Limb (tissue), 2 donors: ENCODE results near the gene TBC1D10B.

Source experiments
- DNase-seq, 2 donors: peaks; one replicate each; pipeline ENCODE4 v3.0.0-alpha.2; 2016; ENCODE audit errors: extremely low spot score in 2 of 2

The TBC1D10B gene

DNA sequence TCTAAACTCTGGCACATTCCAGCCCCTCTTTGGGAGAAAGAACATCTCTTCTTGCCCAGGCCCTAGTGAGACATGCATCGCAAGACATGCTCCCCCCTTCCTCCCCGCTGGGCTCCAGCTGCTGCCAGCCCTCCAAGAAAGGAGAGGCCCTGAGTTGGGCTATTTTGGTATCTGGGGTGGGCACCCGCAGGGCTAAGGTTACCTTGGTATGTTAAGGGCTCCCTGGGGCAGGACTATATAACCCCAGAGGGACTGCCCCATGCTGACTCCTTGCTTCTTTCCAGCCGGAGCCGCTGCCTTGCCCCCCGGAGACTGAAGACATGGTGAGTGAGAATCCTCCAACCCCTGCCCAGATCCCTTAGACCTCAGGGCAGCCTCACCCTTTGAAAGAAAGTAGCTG is 4.2 kb upstream of the TBC1D10B start, which contains the start of gene MYL11:
TSS of gene MYL11 (plus strand) at position 265 of the 400 bp plus-strand sequence. CDS start at position 321, 56 bp downstream.
- no peak for DNase-seq

DNA sequence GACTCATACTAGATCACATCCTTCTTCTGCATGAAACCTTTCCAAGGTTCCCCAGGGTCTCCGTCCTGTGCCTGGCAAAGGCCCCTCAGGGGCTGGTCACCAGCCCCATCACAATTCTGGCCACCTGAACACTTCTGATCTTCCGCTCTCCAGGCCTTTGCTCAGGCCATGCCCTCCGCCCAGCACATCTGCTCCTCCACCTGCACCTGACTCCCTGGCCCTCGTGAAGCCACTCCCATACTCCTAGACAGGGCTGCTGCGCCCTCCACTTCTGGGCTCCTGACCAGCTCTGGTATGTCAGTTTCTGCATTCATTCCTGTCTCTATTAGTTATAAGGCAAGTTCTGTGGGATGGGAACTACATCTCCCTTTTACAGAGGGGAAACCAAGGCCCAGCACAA is 2.4 kb upstream of the TBC1D10B start:
- DNase-seq: no peak

DNA sequence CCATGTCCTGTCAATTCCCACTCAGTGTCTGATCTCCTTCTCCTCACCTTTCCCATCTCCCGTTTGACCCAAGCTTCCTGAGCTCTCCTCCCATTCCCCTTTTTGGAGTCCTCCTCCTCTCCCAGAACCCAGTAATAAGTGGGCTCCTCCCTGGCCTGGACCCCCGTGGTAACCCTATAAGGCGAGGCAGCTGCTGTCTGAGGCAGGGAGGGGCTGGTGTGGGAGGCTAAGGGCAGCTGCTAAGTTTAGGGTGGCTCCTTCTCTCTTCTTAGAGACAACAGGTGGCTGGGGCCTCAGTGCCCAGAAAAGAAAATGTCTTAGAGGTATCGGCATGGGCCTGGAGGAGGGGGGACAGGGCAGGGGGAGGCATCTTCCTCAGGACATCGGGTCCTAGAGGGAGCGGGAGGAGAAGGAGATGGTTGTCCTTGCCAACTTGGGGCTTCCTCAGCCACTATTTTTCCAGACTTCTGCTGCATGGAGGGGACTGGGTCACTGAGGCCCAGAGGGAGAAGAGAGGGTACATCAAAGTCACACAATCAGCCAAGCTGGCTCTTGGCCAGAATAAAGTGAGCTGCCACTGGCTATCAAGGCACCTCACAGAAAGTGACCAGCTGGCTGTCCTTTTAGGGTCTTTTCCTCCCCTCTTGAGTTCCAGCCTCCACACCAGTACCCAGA is 1.9 kb upstream of the TBC1D10B start:
- peak; percentile 56 to 68 for DNase-seq

DNA sequence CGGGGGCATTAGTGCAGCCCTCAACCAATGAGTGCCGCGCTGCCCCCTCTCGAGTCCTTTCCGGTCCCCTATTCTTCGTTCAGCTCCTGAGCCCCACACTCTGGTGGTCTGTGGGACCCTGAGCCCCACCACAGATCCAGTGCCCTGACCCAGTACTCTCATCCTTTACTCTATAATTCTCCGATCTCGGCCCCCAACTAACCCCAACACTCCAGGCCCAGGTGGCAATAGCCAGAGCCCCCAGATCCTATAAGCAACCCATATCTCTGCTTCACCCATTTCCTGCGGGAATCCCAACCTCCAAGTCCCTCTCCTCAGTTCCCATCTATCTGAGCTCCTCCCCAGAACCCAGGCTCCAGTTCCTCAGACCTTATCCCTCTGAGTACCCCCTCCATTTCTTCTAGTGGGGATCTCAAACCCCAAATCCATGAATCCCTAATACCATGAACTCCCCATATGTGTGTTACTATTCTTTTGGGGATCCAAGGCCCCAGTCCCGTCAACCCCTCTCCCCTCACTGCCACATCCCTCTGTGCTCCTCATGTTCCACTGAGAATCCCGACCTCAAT is 1.0 kb upstream of the TBC1D10B start:
- DNase-seq: no peak

DNA sequence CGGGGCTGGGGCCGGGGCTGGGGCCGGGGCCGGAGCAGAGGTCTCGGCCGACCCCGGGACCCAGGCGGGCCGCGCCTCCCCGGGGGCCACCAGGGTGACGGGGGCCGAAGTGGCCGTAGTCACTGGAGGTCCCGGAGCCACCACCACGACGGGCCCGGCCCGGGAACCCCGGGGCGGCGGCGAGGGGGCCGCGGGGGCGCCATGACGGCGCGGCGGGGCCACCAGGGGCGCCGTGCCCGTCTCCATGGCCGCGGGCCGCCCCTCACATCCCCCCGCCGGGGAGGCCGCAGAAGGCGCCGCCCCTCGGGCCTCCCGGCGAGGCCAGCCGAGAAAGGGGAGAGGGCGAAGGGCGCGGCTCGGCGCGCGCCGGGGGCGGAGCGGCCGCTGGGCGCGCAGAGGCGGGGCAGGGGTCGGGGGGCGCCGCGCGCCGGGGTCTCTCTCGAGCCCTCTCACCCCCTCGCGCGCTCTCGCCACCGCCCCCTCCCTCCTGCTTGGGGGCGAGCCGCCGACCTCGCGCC is 297 bp downstream of the TBC1D10B start:
- no peak for DNase-seq

DNA sequence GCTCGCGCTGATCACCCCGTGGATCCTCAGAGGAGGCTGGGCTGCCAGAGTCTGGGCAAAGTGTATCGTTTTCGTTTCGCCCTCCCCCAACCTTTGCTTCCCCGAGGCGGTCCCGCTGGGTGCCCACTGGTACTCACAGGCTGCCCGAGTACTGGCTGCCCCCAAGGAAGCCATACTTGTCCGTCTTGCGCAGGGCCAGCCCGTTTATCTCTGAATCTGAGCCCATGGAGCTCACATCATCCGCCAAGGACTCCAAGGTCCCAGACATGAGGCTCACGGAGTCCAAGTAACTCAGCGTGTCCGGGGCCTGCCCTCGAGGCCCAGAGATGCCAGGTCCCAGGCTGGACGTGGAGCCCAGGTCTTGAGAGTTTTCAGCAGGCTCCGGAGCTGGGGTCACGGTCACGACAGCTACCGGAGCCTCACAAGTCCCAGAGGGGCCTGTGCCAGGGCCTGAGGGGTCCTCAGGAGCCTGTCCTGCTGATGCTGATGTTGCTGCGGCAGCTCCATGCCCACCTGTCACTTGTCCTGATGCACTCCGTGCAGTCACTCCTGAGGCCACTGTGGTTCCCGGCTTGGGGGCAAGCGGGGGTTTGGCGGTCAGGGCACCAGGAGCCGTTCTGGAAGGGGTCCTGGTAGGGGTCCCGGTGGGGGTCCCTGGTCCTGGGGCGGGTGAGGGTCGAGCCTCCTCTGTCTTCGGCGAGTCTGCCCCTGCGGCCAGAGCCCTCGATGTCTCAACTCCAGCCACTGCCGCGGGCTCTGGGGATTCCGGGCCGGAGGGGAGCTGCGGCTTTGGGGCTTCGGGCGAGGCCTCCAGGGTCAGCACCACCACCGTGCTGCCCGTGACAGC is 980 bp downstream of the TBC1D10B start:
- DNase-seq: no peak

DNA sequence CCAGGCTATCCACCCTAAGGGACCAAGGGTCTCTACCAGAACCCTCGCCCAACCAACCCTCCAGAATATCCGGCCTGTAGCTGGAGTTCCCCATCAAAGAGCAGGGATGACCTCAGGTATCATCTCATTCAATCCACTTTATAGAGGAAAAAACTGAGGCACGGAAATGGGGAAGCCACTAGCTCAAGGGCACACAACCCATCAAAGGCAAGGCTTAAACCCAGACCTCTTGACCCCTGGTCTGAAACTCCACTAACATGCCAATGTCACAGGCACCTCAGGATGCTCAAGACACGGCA is 1.6 kb downstream of the TBC1D10B start:
- no peak for DNase-seq

DNA sequence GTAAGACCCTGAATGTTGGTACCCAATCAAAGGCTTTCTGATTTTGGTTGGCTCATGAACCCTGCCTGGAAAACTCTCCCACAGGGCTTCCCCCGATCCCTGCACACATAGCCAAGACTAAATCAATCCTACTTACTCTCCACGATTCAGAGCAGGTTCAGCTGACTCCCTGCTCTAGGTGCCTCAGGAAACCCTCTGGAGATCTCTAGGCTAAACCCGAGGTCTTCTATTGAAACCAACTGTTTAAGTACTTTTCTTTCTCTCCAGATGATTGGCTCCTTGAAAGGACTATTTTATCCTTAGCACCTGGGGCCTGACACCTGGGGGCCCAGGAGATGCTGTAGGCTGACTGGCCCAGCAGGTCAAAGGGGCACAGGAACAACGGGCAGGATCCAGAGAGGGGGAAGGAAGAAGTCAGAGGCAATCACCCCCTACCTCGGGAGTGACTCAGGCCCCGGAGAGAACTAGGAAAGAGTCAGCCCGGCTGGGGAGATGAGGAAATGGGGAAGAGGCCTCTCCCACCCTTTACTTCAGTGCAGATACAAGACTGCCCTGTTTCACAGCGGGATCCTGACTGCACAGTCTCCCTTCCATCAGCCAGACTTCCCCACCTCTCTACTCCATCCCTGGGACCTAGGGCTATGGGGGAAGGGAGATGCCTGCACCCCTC is 2.0 kb downstream of the TBC1D10B start:
- no peak for DNase-seq

DNA sequence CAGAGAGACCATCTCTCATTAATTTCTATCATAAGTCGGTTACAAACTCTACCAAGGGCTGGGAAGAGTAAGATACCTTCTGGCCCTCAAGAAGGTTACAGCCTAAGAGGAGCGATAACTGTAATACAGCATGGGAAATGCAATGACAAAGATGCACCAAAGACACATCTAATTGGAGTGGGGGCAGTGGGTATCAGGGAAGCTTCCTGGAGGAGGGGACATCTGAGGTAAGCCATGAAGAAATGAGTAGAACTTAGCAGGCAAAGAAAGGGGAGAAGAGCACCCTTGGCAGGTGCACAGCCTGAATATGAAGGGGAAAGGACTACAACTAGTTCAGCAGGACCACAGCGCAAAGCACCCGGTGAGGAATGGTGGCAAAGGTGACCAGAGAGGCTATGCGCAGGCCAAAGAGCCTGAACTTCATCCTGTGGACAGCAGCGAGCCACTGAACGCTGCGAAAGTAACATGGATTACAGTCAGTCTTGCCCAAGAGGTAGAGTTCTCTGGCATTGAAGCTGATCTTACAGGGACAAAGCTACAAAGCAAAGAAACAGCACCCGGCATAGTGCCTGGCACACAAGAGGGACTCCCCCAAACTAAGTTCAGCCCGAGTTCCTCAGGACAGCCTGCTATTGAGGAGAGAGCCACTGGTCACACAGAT is 2.8 kb downstream of the TBC1D10B start:
- DNase-seq: no peak

DNA sequence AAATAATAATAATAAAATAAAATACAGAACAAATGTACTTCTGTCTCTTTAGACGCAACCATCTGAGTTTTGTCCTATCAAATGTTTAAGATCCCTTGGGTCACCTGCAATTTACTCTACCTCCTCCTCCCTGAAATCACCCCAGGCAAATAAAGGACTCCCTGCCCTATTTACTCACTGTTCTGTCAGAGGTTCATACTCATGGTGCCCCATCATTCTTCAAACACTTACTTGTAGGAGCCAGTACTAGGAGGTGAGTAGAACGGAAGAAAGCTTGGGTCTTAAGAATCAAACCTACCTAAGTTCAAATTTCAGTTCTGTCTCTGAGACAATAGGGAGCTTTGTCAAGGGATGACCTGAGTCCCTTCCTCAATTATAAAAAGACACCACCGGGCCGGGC is 3.8 kb downstream of the TBC1D10B start:
- DNase-seq: no peak

DNA sequence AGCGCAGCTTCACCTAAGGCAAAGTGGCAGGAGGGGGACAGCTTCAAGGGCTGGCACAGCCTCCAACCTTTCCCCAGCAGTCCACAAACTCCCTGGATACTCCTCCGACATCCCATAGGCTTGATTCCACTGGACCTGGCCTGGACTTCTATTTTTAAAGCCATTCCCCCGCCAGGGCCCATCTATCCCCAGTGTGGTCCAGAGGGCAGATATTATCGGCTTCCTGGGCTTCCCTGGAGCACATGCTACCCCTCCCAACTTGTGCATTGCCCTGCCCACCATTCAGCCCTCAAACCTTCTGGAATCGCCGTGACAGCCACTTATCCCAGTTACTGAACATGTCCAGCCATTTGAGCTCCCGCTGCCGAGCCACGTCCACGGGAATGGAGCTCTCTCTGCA is 5.1 kb downstream of the TBC1D10B start:
- DNase-seq: no peak

DNA sequence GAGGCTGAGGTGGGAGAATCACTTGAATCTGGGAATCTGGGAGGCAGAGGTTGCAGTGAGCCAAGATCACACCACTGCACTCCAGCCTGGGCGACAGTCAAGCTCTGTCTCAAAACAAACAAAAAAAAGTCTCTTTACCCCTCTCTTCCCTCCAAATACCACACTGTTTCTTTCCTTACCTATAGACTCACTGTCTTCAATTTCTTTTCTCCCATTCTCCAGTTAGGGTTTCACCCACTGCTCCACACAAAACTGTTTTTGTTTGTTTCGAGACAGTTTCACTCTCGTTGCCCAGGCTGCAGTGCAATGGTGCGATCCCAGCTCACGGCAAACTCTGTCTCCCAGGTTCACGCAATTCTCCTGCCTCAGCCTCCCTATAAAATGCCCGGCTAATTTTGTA is 9.1 kb downstream of the TBC1D10B start:
- no peak for DNase-seq

DNA sequence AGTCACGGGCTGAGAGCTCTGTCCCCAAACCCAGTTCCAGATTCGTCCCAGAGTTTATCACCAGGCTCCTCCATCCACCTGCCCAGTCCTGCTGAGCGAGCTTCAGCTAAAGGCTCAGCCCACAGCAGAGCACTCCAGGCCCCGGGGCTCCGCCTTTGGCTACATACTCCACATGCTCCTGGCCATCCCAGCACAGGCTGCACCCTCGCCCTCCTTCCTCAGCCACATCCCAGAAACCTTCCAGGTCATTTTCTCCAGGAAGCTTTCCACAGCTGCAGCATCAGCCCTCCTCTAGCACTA is 10.5 kb downstream of the TBC1D10B start:
- DNase-seq: no peak

DNA sequence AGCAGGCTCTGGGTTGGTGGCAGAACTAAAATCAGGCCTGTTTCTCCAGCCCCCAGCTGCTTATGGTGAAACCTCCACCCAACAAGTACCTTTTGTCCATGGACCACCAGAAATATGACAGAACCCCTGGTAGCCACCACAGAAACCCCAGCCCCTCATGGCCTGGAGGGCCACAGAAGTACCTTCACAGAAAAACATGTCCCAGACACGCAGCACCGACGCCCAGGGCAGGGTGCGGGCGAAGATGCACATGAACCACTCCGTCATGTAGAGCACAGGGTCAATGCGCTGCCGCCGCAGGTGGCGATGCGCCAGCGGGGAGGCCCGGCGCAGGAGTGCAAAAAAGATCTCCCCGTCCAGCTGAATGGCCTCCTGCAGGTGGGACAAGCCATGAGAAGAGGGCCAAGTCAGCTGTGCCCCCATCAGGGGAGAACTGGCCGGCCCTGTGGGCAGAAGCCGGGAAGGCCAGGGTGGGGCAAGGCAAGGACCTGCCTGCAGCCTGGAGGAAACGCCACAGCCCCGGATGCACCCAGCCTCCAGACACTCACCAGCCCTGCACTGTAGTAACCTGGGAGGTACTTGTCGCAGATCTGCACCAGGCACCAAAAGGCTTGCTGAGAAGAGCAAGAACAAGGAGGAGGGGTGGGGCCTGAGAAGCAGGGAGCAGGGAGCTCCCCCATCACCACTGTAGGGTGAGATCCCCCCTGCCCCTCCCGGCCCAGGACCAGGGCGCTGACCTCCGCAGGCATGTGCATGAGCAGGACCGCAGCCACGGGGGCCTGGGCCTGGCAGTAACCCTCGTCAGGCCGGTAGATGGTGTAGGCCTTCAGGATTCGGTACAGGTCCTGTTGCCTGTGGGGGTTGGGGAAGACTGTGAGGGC is 11.1 kb downstream of the TBC1D10B start:
- no peak for DNase-seq

DNA sequence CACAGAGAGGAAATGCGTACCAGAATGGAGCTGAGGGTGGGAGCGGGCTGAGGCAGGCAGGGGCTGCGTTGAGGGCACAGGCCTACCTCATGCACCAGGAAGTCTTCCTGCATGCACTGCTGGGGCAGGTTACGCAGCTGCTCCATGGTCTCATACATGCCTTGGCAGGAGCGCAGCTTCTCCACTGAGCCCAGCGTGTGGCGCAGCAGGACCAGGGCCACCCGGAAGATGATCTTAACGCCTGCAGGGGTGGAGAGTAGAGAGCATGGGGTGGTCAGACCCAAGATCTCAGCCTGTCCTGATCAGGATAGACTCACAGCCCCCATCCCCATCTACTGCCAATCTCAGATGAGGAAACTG is 11.7 kb downstream of the TBC1D10B start:
- no peak for DNase-seq

DNA sequence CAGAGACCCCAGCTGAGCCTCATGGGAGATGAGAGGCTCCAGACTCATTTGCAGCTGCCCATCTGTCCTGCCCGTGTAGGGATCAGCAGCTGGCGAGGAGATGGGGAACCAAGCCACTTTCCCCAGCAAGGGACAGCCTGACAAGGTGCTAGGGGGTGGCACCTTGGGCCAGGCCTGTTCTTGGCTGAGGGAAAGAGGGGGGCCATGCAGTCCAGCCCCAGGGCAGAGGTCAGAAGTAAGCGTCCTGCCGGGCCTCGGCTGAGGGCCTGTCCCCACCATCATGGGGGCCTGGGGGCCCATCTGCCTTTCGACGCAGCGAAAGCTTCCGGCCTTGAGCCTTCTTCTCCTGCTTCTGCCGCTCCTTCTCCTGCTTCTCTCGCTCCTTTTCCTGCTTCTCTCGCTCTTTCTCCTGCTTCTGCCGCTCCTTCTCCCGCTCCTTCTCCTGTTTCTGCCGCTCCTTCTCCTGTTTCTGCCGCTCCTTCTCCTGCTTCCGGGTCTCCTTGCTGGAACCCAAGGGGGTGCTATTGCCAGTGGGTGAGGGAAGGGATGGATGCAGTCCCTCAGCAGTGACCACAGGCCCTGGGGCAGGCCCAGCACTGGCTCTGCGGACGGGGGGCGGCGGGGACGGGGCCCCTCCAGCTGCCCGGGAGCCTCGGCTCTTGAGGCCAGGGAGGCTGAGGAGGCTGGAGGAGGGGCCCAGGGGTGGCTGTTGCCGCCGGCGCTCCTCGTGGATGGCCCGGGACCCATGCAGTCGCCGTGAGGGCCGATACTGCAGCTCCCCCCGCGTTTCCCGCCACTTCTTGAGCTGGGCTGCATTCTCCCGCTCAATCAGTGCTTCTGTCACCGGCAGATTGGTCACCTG is 12.3 kb downstream of the TBC1D10B start:
- DNase-seq: no peak

DNA sequence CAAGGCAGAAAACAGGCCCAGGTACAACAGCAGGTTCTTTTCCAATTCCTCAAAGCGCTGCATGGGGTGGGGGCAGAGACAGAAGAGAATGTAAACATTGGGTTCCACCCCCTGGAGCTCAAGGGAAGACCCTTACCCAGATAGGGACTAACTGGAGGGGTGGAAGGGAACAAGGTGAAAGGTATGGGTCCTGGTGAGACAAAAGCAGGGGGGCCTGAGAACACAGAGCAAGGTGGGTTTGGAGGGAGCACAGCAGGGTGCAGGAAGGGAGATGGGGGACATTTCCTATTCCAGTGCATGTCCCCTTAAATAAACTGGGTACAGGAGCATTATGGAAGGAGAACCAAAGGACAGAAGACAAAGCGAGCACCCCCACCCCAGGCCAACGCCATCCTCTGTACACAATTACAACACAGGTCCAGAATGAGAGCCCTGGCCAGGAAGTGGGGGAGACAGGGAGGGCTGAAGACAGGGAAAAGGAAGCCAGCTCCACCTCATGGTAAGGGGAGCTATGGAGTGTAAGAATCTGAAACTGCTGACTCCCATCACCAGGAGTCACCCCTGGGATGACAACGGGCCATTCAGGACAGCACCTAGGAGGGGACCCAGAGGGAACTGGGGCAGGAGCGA is 13.1 kb downstream of the TBC1D10B start:
- no peak for DNase-seq

DNA sequence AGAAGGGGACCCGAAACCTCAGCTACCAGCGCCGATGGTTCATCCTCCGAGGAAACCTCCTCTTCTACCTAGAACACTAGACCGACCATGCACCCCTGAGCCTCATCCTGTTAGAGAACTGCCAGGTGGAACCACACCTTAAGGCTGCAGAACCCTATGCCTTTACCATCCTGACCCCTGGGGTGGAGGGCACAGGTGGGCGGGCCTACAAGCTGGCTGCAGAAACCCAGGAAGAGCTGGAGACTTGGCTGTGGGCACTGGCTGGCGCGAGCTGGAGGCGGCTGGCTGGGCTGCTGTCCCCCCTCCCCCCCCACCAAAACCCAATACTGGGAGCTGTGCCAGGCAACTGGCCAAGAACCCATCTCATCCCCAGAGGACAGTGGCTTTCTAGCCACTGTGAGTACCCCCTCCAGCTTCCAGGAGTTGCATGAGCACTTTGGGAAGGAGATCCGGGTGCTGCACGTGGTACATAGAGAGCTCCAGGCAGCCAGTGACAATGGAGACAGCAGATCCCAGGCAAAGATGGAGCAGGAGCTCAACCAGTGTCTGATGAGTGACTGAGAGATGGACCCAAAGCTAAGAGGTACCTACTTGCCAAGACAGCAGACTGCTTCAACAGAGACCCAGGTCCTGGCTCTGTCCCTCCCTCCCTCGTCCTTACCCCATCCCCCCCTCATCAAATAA is 13.8 kb downstream of the TBC1D10B start:
- DNase-seq: no peak

DNA sequence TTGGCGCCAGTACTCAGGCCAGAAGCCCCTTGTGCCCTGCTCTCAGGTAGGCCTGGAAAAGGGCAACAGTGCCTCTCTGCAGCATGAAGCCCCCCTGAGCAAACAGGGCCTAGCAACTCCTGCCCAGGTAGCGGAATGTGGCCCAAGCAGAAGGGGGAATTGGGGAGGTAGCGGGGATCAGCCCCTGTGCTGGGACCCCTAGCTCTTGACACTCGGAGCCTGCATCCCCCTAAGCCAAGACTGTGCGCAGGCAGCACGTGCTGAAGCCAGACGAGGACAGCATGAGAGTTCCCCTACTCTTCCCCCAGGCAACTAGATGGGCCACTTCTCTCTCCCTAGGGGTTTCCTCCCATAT is 14.4 kb downstream of the TBC1D10B start:
- no peak for DNase-seq
